Measurements from ENCODE around the gene FAM107B.

- no peak for TF ChIP-seq ARNTL (CRISPR knock-in tag; IDR thresholded peaks at IDR 0.05; ENCODE audit: borderline replicate concordance, low read depth)
- no peak for TF ChIP-seq TSHZ2 (CRISPR knock-in tag; IDR thresholded peaks at IDR 0.05)
- TF ChIP-seq ZNF565 (CRISPR knock-in tag; conservative IDR thresholded peaks at IDR 0.05; ENCODE audit: low read depth) = no peak
- TF ChIP-seq ZFP3 (CRISPR knock-in tag; IDR thresholded peaks at IDR 0.05) = no peak
- TF ChIP-seq PPARA (CRISPR knock-in tag; IDR thresholded peaks at IDR 0.05; ENCODE audit: borderline replicate concordance) = no peak
- TF ChIP-seq, protein P1, sequence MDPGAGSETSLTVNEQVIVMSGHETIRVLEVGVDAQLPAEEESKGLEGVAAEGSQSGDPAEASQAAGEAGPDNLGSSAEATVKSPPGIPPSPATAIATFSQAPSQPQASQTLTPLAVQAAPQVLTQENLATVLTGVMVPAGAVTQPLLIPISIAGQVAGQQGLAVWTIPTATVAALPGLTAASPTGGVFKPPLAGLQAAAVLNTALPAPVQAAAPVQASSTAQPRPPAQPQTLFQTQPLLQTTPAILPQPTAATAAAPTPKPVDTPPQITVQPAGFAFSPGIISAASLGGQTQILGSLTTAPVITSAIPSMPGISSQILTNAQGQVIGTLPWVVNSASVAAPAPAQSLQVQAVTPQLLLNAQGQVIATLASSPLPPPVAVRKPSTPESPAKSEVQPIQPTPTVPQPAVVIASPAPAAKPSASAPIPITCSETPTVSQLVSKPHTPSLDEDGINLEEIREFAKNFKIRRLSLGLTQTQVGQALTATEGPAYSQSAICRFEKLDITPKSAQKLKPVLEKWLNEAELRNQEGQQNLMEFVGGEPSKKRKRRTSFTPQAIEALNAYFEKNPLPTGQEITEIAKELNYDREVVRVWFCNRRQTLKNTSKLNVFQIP (CRISPR knock-in tag; IDR thresholded peaks at IDR 0.05; ENCODE audit: borderline replicate concordance, low read depth) = no peak
- TF ChIP-seq SNAI2 (CRISPR knock-in tag; IDR thresholded peaks at IDR 0.05) = no peak
- TF ChIP-seq CSRNP3 (CRISPR knock-in tag; IDR thresholded peaks at IDR 0.05) = no peak
- TF ChIP-seq, protein P2, sequence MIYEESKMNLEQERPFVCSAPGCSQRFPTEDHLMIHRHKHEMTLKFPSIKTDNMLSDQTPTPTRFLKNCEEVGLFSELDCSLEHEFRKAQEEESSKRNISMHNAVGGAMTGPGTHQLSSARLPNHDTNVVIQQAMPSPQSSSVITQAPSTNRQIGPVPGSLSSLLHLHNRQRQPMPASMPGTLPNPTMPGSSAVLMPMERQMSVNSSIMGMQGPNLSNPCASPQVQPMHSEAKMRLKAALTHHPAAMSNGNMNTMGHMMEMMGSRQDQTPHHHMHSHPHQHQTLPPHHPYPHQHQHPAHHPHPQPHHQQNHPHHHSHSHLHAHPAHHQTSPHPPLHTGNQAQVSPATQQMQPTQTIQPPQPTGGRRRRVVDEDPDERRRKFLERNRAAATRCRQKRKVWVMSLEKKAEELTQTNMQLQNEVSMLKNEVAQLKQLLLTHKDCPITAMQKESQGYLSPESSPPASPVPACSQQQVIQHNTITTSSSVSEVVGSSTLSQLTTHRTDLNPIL (CRISPR knock-in tag; IDR thresholded peaks at IDR 0.05; ENCODE audit: low read depth) = no peak
- no peak for TF ChIP-seq RARB (CRISPR knock-in tag; IDR thresholded peaks at IDR 0.05)
- TF ChIP-seq PATZ1 (CRISPR knock-in tag; IDR thresholded peaks at IDR 0.05; ENCODE audit: borderline replicate concordance) = no peak
- no peak for TF ChIP-seq ESRRG (CRISPR knock-in tag; IDR thresholded peaks at IDR 0.05)
- TF ChIP-seq ZNF8 (CRISPR knock-in tag; IDR thresholded peaks at IDR 0.05) = no peak
These were observed 234.1 kb downstream of the FAM107B start for GRCh38 chr10:14540611-14541010.

All from SK-N-SH treated with all-trans-retinoic acid at 6 μM for 48 hours (cell line).